Breast epithelium (tissue), 4 donors: ENCODE measurements around the gene LSM2. TPM values are rescaled to one million over a fixed set of nuclear protein-coding genes. Genes with fewer than 3 reads are reported as not detected.
A peak's percentile ranks its signal among the peaks of the same experiment; 100 is the strongest.

Experiments
- DNase-seq, 2 donors: peaks; one replicate each; pipeline ENCODE4 v3.0.0-alpha.2; 2019; ENCODE audit warnings: low spot score in 2 of 2
- H3K27ac ChIP-seq, 2 donors: fragments of 200-600 bp; sonication (generic) in 1 of 2; one replicate each; pipeline ENCODE4 v1.5.1; 2016 to 2019; ENCODE audit warnings: mild to moderate bottlenecking in 1 of 2
- H3K27me3 ChIP-seq, 2 donors: fragments of 200-600 bp; sonication (generic) in 1 of 2; one replicate each; pipeline versions ENCODE4 v1.5.1 to v1.6.0; 2017 to 2019; ENCODE audit warnings: control low read depth in 1 of 2, mild to moderate bottlenecking in 1 of 2
- H3K36me3 ChIP-seq: fragments of 200-600 bp; one replicate; pipeline ENCODE4 v1.5.1; 2019
- H3K4me1 ChIP-seq, 2 donors: fragments of 200-600 bp; sonication (generic); one replicate each; pipeline ENCODE4 v1.5.1; 2016 to 2019; ENCODE audit warnings: control low read depth in 1 of 2
- H3K4me3 ChIP-seq, 3 donors: fragments of 200-600 bp; sonication (generic); 1 replicate in 2 of 3; 2 replicates in 1 of 3; pipeline ENCODE4 v1.5.1; 2016 to 2019; ENCODE audit warnings: mild to moderate bottlenecking in 3 of 3, moderate library complexity in 2 of 3
- H3K9me3 ChIP-seq, 2 donors: fragments of 200-600 bp; sonication (generic) in 1 of 2; one replicate each; pipeline ENCODE4 v1.5.1; 2016 to 2019; ENCODE audit warnings: control low read depth in 1 of 2
- POLR2A ChIP-seq: fragments of 450-650 bp; IDR thresholded peaks from one replicate; pipeline ENCODE4 v1.6.1; 2016; ENCODE audit warnings: antibody characterized with exemption, mild to moderate bottlenecking, moderate library complexity
- POLR2AphosphoS5 ChIP-seq, 3 donors: sonication (generic); formaldehyde crosslinking; IDR thresholded peaks; one replicate each; pipeline ENCODE4 v1.6.1; 2017; ENCODE audit warnings: antibody characterized with exemption in 3 of 3
- intact Hi-C: fragments of 100-400 bp; cut with DNase I; formaldehyde crosslinking; loops from one replicate; pipeline ENCODE4 v1.15.1; 2023; ENCODE audit warnings: low total_unique reads
- total RNA-seq, 3 donors: library from RNA; depleted of rRNA; stranded (reverse); fragments of >200 nt; gene quantifications; one replicate each; pipeline ENCODE4 v1.1.0, GENCODE V29; 2016
- TF ChIP-seq, protein P1 (sequence below), 3 donors: fragments of 450-650 bp; IDR thresholded peaks; one replicate each; pipeline ENCODE4 v1.5.1; 2016 to 2017; ENCODE audit warnings: antibody characterized with exemption in 3 of 3, mild to moderate bottlenecking in 3 of 3, moderate library complexity in 3 of 3

Gene LSM2
- total RNA-seq, 3 donors from 2014 or later: 28.7 to 39.7 (median 32.6) TPM

DNA sequence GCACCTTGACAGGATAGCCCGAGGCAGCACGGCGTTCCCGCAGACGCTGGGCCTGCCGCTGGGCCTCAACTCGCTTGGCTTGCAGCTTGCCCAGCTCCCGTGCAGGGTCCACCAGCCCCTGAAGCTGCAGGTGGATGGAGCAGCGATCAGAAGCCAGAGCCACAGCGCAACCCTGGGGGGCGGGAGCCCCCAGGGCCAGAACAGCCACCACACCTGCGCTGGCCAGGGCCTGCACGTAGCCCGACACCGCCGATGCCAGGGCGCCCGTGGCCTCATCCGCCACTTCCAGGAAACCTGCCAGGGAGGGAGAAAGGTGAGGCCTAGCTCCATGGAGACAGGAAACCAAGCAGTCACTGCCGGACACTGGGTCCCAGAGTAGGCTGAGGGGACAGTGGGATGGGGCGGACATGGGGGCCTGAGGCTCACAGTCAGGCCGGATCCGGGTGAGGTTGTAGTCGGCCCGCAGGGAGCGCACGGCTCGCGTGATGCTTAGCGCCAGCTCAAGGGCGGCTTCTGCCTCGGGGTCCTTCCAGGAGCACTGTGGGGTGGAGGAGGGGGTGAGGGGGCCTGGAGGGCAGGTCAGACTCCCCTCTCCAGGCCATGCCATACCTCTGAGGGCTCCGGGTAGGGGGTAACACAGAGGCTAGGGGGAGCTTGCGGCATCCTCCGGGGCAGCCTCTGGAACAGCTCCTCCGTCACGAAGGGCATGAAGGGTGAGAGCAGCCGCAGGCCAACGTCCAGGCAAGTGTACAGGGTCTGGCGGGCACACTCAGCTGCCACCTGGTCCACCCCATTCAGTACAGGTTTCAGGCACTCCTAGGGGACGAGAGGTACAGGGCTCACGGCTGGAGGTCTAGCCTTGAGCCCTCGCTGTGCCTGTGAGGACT is 27.5 kb downstream of the LSM2 start:
- Histone ChIP-seq H3K27ac (no peak overlapping the region), H3K4me3 (no peak overlapping the region), H3K9me3 (no peaks in the 10 kb centered on the region), H3K4me1 (peaks cover 6 to 8% of the 10 kb centered on the region in 2 donors), H3K27me3 (no peaks in the 10 kb centered on the region), H3K36me3 (no peaks in the 10 kb centered on the region)
- TF ChIP-seq POLR2AphosphoS5 (IDR thresholded peaks at IDR 0.05) (no peak), POLR2A (no peak)
- TF ChIP-seq, protein P1, sequence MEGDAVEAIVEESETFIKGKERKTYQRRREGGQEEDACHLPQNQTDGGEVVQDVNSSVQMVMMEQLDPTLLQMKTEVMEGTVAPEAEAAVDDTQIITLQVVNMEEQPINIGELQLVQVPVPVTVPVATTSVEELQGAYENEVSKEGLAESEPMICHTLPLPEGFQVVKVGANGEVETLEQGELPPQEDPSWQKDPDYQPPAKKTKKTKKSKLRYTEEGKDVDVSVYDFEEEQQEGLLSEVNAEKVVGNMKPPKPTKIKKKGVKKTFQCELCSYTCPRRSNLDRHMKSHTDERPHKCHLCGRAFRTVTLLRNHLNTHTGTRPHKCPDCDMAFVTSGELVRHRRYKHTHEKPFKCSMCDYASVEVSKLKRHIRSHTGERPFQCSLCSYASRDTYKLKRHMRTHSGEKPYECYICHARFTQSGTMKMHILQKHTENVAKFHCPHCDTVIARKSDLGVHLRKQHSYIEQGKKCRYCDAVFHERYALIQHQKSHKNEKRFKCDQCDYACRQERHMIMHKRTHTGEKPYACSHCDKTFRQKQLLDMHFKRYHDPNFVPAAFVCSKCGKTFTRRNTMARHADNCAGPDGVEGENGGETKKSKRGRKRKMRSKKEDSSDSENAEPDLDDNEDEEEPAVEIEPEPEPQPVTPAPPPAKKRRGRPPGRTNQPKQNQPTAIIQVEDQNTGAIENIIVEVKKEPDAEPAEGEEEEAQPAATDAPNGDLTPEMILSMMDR (IDR thresholded peaks at IDR 0.05): no peak
- intact Hi-C loops: no loop called here
- DNase-seq: no peak

DNA sequence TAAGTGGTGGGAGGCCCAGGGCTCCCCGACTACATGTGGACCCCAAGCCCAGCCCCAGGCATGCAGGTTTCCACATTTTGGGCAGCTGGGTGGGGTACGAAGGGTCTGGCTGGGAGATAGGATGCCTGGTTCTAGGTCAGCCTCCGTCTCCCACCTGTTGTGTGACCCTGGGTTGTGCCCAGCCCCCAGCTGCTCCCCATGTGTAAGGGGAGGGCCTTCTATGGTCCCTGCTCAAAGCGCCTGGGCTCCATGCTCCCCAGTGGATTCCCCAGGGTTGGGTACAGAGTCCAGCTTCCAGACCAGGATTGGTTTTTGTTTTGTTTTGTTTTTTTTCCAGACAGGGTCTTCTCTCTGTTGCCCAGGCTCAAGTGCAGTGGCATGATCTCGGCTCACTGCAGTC is 28.6 kb downstream of the LSM2 start:
- no peak for DNase-seq
- Histone ChIP-seq H3K27ac (no peak overlapping the region), H3K36me3 (no peaks in the 10 kb centered on the region), H3K4me3 (no peak overlapping the region), H3K4me1 (peaks cover 6 to 8% of the 10 kb centered on the region in 2 donors), H3K9me3 (no peaks in the 10 kb centered on the region), H3K27me3 (no peaks in the 10 kb centered on the region)
- TF ChIP-seq POLR2AphosphoS5 (IDR thresholded peaks at IDR 0.05) (no peak), POLR2A (no peak)
- TF ChIP-seq, protein P1 (IDR thresholded peaks at IDR 0.05): no peak
- intact Hi-C loops: no loop called here

DNA sequence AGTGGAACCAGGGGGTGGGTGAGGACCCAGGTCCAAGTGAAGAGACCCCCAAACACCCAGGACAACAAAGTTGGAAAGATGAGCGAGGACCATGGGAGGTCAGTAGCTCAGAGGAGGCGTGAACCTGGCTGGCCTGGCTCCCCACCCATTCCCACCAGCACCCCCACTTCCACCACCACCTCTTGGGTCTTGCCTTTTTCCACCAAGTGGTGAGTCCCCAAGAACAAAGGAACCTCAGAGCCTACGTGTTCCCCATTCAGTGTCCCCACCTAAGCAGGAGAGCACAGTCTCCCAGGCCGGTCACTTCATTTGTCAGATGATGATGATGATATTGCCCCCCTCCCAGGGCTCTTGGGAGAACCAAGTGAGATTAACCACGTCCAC is 29.1 kb downstream of the LSM2 start:
- intact Hi-C loops: no loop called here
- DNase-seq: no peak
- Histone ChIP-seq H3K9me3 (no peaks in the 10 kb centered on the region), H3K27ac (peak overlapping the region in 1 of 2 donors; percentile 80), H3K36me3 (no peaks in the 10 kb centered on the region), H3K4me1 (peaks cover 6 to 8% of the 10 kb centered on the region in 2 donors), H3K27me3 (no peaks in the 10 kb centered on the region), H3K4me3 (no peak overlapping the region)
- TF ChIP-seq POLR2AphosphoS5 (IDR thresholded peaks at IDR 0.05) (no peak), POLR2A (no peak)
- TF ChIP-seq, protein P1 (IDR thresholded peaks at IDR 0.05): no peak

DNA sequence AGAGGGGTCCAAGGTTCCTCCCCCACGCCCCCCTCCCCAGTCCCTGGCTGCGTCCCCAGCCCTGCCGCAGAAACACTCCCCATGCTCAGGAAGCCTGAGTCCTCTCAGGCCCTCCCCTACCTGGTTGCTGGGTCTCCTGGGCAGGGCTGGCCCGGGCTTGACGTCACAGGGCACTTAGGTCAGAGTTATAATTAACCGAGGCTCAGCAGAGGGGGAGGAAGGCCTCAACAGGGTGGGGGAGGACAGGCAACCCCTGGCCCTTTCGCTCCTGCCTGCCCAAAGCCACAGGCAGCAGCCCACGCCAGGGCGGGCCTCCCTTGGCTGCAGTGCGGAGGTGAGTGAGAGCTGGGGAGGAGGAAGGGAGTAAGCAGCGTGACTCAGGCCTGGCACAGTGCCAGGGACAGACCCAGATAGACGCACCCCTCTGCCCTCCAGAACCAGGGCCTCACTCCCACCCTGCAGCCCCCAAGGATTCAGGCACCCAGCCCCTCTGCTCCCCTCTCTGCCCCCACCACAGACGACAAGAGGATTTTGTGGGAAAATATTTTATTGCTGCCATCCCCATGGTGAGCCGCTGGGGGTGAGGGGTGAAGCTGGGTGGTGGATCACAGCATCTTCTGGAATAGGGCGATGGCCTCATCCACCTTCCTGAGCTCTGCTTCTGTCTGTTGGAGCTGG is 29.6 kb downstream of the LSM2 start, which contains the start of gene VWA7:
Gene VWA7 (minus strand): TSS at position 340 of the 678 bp plus-strand sequence. CDS start 549 bp downstream, outside the sequence.
- peak; percentile 65 to 69 for DNase-seq
- H3K9me3 ChIP-seq: no peaks in the 10 kb centered on the region
- intact Hi-C loops: no loop called here
- no peaks in the 10 kb centered on the region for H3K36me3 ChIP-seq
- peak in 1 of 3 donors; percentile 19 for TF ChIP-seq POLR2AphosphoS5 (IDR thresholded peaks at IDR 0.05)
- TF ChIP-seq, protein P1 (IDR thresholded peaks at IDR 0.05): no peak
- peak within 1 kb of the TSS in 2 of 3 donors; percentile 22 to 52 for H3K4me3 ChIP-seq
- H3K4me1 ChIP-seq: peaks cover 6 to 8% of the 10 kb centered on the region in 2 donors
- H3K27ac ChIP-seq: peak within 1 kb of the TSS; percentile 71 to 80
- no peaks in the 10 kb centered on the region for H3K27me3 ChIP-seq
